Measurements from ENCODE around the gene PRELID3B. TPM values are rescaled to one million over a fixed set of nuclear protein-coding genes. Genes with fewer than 3 reads are reported as not detected.

PRELID3B gene
- total and polyA plus RNA-seq, 2 of the 13 experiments (the other 11 are each of a cell fraction or from before 2014, with no cell fraction given), result 23.3 to 42.6 TPM

DNA sequence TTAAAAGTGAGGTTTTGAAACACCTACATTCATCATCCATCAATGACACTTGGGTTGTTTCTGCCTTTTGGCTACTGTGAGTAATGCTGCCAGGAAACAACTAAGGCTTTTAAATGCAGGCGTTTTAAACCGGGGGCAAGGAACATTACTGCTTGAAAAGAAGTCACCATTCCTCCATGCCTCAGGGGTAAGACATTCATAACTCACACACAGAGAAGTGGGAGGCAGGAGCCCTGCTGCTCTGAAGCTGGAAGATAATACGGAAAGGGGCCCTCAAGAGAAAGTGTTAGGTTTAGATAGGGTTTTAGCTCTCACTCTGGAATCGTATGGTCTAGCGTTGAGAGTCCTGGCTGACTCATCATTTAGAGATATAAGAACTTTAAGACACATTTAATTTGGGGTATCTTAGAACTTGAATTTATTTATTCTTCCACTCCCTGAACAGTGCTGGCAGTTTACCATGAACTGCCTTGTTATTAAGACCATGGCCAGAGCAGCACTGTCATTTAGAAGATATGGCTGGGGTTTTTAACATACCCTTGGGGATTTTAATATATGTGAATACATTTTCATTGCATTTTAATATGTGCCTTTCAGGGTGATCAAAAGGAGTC lies 21.5 kb downstream of the PRELID3B start (continued):
- TF ChIP-seq, protein P1, sequence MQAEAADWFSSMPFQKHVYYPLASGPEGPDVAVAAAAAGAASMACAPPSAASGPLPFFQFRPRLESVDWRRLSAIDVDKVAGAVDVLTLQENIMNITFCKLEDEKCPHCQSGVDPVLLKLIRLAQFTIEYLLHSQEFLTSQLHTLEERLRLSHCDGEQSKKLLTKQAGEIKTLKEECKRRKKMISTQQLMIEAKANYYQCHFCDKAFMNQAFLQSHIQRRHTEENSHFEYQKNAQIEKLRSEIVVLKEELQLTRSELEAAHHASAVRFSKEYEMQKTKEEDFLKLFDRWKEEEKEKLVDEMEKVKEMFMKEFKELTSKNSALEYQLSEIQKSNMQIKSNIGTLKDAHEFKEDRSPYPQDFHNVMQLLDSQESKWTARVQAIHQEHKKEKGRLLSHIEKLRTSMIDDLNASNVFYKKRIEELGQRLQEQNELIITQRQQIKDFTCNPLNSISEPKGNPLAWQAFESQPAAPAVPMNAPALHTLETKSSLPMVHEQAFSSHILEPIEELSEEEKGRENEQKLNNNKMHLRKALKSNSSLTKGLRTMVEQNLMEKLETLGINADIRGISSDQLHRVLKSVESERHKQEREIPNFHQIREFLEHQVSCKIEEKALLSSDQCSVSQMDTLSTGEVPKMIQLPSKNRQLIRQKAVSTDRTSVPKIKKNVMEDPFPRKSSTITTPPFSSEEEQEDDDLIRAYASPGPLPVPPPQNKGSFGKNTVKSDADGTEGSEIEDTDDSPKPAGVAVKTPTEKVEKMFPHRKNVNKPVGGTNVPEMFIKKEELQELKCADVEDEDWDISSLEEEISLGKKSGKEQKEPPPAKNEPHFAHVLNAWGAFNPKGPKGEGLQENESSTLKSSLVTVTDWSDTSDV (CRISPR knock-in tag; IDR thresholded peaks at IDR 0.05), result no peak
- TF ChIP-seq HNRNPH1 (optimal IDR thresholded peaks at IDR 0.05; ENCODE audit: low read depth, low read length) (no peak), BRD4 (CRISPR knock-in tag; IDR thresholded peaks at IDR 0.05) (no peak), ZSCAN30 (CRISPR knock-in tag; IDR thresholded peaks at IDR 0.05) (no peak), ZNF883 (CRISPR knock-in tag; IDR thresholded peaks at IDR 0.05; ENCODE audit: not compliant biosample characterization) (no peak), CEBPB (IDR thresholded peaks at IDR 0.05; ENCODE audit: borderline replicate concordance, low read depth, low read length) (no peak), RFX1 (IDR thresholded peaks at IDR 0.05) (no peak), KLF6 (CRISPR knock-in tag; IDR thresholded peaks at IDR 0.05) (no peak)
- TF ChIP-seq, protein P2, sequence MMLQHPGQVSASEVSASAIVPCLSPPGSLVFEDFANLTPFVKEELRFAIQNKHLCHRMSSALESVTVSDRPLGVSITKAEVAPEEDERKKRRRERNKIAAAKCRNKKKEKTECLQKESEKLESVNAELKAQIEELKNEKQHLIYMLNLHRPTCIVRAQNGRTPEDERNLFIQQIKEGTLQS (CRISPR knock-in tag; IDR thresholded peaks at IDR 0.05), result no peak

DNA sequence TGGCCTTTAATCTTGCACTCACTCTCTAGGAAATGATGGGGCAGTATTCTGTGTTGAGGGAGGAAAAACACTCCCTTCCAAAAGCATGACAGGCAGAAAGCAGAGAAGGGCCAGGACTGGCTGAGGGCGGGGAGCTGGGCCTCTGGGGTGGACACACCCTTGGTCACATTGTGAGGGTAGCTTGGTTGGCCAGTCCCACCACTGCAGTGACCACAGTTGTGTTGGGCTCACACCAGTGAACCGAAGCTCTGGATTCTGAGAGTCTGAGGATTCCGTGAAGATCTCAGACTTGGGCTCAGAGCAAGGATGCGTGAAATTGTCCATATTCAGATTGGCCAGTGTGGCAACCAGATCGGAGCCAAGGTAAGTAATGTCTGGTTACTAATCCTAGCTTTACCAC lies 23.4 kb downstream of the PRELID3B start, which contains the start of gene TUBB1:
Gene TUBB1 (plus strand): TSS at position 213 of the 400 bp plus-strand sequence. CDS start 94 bp downstream, at position 307.
- ATAC-seq (no peak), FAIRE-seq (no peak), DNase-seq (ENCODE audit: low spot score) (no peak)
- Histone ChIP-seq H4K20me1 (ENCODE audit: insufficient read depth, low read length) (no peaks in the 10 kb centered on the region), H3K9ac (ENCODE audit: insufficient read depth, low read depth, low read length) (no peak within 1 kb of the TSS), H3K27ac (ENCODE audit: extremely low read length, insufficient read depth, low read length) (no peak within 1 kb of the TSS), H3K27me3 (ENCODE audit: control insufficient read depth in 1 of 2, insufficient read depth in 2 of 2, low read length in 2 of 2) (no peaks in the 10 kb centered on the region), H3K9me3 (ENCODE audit: low read length) (no peaks in the 10 kb centered on the region), H3K4me1 (ENCODE audit: insufficient read depth, low read length) (peaks cover 52% of the 10 kb centered on the region), H3K79me2 (ENCODE audit: insufficient read depth, low read length) (peaks cover 3% of the 10 kb centered on the region), H2AFZ (ENCODE audit: low read length) (no peak within 1 kb of the TSS), H3K4me3 (replicated peaks in 1 of 3; ENCODE audit: insufficient read depth in 1 of 3, low read depth in 2 of 3, low read length in 3 of 3) (no peak within 1 kb of the TSS), H3K36me3 (replicated peaks in 1 of 2; ENCODE audit: control insufficient read depth in 1 of 2, insufficient read depth in 2 of 2, low read length in 2 of 2) (peaks cover 4 to 20% of the 10 kb centered on the region in 2 experiments; a peak in 4 of 5 replicates), H3K4me2 (ENCODE audit: low read depth, low read length) (no peak within 1 kb of the TSS)
- WGBS (ENCODE audit: low lambda C conversion rate), result 96% methylated on average over 5 of the region's 5 CpGs
- CTCF ChIA-PET (ENCODE audit: low intra/inter-chr PET ratio, low total read pairs), result no interaction called here
- no TSS peak for BruUV-seq (replicated peaks)
- POLR2A ChIA-PET, result interaction anchor here (7.7 kb wide), 1 partner anchor 13 kb away, joined by 61 read pairs; the partner anchor contains the start of gene ATP5F1E
- in situ Hi-C loops (cut with HindIII; ENCODE audit: extremely low pct_ligation_motif_present, low pct_unique_long_range_greater_than_20kb) (no loop called here), intact Hi-C loops (cut with micrococcal nuclease; ENCODE audit: unreplicated experiment) (loop anchor here (5.0 kb wide), 1 partner anchor 37 kb away; the partner anchor contains the start of gene NELFCD)
- TF ChIP-seq, protein P3, sequence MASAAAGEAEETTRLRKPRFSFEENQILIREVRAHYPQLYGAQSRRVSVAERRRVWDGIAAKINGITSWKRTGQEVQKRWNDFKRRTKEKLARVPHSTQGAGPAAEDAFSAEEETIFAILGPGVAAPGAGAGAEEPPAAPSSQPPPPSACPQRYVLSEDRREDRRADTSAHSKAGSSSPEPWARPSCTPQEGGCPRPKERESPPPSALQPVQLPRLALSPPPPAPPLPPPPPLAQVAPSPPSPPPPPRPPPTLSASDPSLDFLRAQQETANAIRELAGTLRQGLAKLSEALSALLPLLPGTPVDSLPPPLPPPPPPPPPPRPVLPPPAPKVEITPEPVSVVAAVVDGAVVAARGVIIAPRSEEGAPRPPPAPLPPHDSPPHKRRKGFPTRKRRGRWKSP (CRISPR knock-in tag; IDR thresholded peaks at IDR 0.05), result no peak
- TF ChIP-seq RBFOX2 (IDR thresholded peaks at IDR 0.05; ENCODE audit: low read depth, low read length) (peak; percentile 40; the same call in 1 of the 2 replicates), NFKB2 (CRISPR knock-in tag; IDR thresholded peaks at IDR 0.05; ENCODE audit: borderline replicate concordance) (peak; percentile 12; the same call in 1 of the 2 replicates)

Measured in HepG2 (cell line).